ENCODE measurements around the gene KATNBL1.

The KATNBL1 gene

GRCh38 chr15:34209421-34210282 is at the start of gene KATNBL1:
Gene KATNBL1 (minus strand): TSS chr15:34210096. CDS start chr15:34163676, 46,420 bp downstream.
- peak; percentile 54 for DNase-seq (ENCODE audit: low read depth)

- DNase-seq (ENCODE audit: low read depth), result no peak
These were observed 49.7 kb upstream of the KATNBL1 start for GRCh38 chr15:34259566-34259965.

- DNase-seq (ENCODE audit: low read depth), result no peak
These were observed 48.3 kb upstream of the KATNBL1 start for GRCh38 chr15:34258151-34258550.

GRCh38 chr15:34252545-34252944 is 42.6 kb upstream of the KATNBL1 start:
- DNase-seq (ENCODE audit: low read depth), result no peak

- DNase-seq (ENCODE audit: low read depth), result no peak
These were observed 38.3 kb upstream of the KATNBL1 start for GRCh38 chr15:34248190-34248589.

GRCh38 chr15:34246276-34246976 is 36.5 kb upstream of the KATNBL1 start:
- DNase-seq (ENCODE audit: low read depth), result no peak

- no peak for DNase-seq (ENCODE audit: low read depth)
These were observed 33.3 kb upstream of the KATNBL1 start for GRCh38 chr15:34243226-34243625.

- no peak for DNase-seq (ENCODE audit: low read depth)
These were observed 32.4 kb upstream of the KATNBL1 start for GRCh38 chr15:34242331-34242710.

GRCh38 chr15:34241376-34242330 is 31.8 kb upstream of the KATNBL1 start:
- no peak for DNase-seq (ENCODE audit: low read depth)

- DNase-seq (ENCODE audit: low read depth), result no peak
These were observed 30.6 kb upstream of the KATNBL1 start for GRCh38 chr15:34240537-34240936.

- peak; percentile 74 for DNase-seq (ENCODE audit: low read depth)
These were observed 29.4 kb upstream of the KATNBL1 start for GRCh38 chr15:34239151-34239808.

GRCh38 chr15:34233614-34234013 is 23.7 kb upstream of the KATNBL1 start:
- DNase-seq (ENCODE audit: low read depth), result no peak

- no peak for DNase-seq (ENCODE audit: low read depth)
These were observed 14.2 kb upstream of the KATNBL1 start for GRCh38 chr15:34223904-34224596.

- peak; percentile 51 for DNase-seq (ENCODE audit: low read depth)
These were observed 7.8 kb upstream of the KATNBL1 start for GRCh38 chr15:34217587-34218225.

GRCh38 chr15:34216527-34217270 is 6.8 kb upstream of the KATNBL1 start:
- no peak for DNase-seq (ENCODE audit: low read depth)

GRCh38 chr15:34214135-34214534 is 4.2 kb upstream of the KATNBL1 start:
- DNase-seq (ENCODE audit: low read depth), result no peak

- DNase-seq (ENCODE audit: low read depth), result no peak
These were observed 3.8 kb upstream of the KATNBL1 start for GRCh38 chr15:34213690-34214089.

- no peak for DNase-seq (ENCODE audit: low read depth)
These were observed 3.9 kb downstream of the KATNBL1 start for GRCh38 chr15:34206011-34206410.

- no peak for DNase-seq (ENCODE audit: low read depth)
These were observed 6.0 kb downstream of the KATNBL1 start for GRCh38 chr15:34203936-34204335.

GRCh38 chr15:34203305-34203704 is 6.6 kb downstream of the KATNBL1 start:
- no peak for DNase-seq (ENCODE audit: low read depth)

Data from GM04503 (cell line).